Eye (tissue), 1 donor: Measurements from ENCODE around the gene CLDN10.
"Not testable (repeated sequence)": the region's sequence is repeated elsewhere in the genome, so short reads cannot be mapped to it uniquely, and the experiment has no call there.

Source experiments
- DNase-seq: peaks from one replicate; pipeline ENCODE4 v3.0.0-alpha.2; 2015

CLDN10 gene

DNA sequence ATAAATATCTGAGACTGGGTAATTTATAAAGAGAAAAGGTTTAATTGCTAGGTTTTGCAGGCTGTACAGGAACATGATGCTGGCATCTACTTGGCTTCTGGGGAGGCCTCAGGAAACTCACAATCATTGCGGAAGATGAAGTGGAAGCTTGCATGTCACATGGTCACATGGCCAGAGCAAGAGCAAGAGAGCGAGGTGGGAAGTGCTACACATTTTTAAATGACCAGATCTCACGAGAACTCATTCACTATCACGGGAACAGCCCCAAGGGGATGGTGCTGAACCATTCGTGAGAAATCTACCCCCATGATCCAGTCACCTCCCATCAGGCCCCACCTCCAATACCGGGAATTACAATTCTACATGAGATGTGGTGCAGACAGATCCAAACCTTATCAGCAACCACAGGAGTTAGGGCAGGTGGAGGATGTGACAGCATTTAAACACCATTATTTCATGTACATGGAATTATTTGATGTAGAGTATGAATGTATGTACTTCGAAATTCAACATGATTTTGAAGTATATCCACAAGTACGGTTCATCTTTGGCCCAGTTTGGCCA is 10.5 kb upstream of the CLDN10 start:
- DNase-seq = no peak

DNA sequence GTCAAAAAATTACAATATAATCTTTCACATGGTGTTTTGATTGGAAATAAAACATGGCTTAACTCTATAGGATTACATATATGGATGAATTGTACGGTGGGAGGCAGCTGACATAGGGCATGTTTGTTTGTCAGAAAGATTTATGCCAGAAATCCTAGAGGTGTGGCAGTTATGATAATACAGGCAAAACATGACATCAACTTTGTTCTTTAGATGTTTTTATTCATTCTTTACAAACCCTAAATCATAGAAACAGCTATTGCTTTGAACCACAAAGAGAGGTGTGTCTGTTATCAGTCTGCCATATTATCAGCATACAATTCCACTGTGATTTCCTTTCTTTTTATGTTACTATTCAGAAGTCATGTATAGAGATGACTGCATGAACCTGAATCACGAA is 8.2 kb upstream of the CLDN10 start:
- DNase-seq = no peak

DNA sequence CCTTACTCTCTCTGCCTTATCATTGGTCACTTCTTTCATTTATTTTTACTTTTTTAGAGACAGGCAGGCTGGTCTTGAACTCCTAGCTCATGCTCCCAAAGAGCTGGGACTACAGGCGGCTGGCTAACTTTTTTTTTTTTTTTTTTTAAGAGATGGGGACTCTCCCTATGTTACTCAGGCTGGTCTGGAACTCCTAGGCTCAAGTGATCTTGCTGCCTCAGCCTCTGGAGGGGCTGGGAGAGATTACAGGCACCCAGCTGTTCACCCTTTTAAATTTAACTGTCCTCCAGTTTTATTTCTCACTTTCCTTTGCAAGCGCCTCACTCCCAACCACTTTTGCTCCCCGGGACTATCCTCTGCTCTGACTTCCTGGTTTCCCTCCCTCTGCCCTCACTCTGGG is 5.6 kb upstream of the CLDN10 start:
- DNase-seq = no peak

DNA sequence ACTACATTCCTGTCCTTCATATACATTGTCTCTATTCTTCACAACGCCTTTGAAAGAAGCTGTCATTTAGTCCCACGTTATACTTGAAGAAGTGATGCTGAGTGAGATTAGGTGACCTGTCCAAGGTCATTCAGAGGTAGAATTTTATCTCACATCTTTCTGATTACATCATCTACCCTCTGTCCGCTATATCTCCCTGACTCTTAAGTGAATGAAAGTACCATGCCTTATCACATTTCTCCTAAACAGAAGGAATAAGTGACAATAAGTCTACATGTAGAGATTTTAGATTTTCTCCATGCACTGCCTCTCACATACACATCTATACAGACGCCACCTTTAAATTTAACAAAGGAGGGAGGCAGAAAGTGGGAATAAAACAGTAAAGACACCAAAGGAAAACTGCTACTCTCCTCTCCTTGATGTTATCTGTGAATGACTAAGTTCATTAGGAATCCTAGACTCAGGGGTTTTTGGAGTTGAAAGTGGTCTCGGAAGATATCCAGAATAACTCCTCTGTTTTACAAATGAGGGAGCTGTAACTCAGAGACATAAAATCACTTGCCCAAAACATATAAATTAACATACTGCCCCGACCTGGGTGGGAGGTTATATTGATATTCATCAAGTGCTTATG is 4.9 kb upstream of the CLDN10 start:
- no peak for DNase-seq

DNA sequence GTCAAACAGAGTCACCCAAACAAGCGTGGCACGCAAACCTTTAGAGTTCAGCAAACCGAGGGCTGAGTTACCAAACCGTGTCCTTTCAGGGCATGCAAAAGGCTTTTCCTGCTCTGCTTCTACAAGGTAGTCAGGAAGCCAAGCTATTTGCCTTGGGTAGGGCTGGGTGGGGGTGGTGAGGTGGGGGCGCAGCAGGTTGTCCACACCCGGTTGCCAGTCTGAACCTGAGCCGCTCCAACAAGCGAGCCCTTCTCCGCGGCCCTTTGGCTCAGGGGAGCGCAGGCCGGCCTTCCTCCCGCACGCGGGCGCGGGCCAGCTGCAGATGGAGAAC is 347 bp upstream of the CLDN10 start:
- DNase-seq = no peak

DNA sequence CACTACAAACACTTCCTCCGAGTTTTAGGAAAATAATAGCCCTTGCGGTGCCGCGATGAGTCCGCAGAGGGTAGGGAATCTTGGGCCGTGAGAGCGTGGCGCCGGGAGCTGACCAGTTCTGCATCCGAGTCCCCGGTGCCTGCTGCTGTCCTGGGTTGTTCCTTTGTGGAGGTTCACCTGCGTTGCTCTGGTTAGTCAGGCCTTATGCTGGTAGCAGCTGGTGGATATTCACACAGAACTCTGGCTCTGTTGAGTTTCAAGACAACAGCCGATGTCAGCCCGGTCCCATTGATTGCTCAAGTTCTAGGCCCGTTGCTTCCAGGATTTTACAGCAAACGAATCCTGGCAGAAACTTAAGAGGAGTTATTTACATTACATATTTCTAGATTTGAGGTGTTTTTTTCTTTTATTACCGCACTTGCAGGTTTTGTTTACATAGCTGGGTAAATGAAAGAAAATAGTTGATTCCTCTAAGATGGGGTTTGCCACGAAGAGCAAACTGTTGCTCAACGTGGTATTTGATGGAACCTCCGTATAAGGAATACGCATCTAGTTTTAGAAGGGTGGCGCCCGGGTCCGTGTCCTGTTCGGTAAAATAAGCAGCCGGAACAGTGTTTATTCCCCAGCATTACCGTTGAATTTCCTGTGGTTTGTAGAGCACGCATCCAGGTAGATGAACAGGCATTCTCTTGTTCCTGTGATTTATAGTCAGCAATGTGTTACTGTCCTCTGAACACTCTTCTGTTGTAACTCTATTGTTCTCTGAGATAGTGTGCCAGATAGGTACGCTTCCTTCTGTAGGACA is 1.3 kb downstream of the CLDN10 start:
- DNase-seq = peak; percentile 60

DNA sequence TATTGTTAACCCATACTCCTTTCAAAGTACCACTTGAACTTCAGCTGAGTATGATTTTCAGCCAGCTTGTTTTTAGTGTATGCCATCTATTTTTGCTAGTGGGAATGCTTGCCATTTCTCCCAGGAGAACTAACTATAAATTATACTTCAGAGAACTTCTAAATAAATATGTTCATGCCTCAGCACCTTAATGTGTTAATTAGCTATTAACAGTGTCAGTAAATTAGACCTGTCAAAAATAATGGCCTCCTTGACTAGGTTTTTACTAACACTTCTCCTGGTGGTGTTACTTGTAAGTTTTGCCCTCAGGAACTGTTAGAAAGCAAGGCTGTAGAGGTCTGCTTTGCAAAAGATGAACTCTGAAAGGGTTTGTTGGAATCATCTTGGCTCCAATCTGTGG is 4.5 kb downstream of the CLDN10 start:
- no peak for DNase-seq

DNA sequence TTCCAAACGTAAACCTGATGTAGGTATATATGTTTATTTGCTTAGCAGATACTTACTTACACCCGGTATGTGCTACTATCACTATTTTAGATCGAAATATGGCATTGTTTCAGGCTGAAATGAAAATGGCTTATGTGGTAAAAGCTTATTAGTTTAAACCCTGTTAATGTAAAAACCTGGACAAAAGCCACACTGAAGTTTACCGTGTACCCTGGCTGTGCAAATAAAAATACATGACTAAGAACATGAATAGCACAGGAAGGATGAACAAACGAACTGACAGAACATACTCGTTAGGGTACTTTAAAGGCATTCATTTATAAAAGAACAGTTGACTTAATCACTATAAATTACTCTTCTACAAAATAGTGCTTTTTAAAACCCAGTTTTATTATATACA is 6.6 kb downstream of the CLDN10 start:
- DNase-seq = no peak

DNA sequence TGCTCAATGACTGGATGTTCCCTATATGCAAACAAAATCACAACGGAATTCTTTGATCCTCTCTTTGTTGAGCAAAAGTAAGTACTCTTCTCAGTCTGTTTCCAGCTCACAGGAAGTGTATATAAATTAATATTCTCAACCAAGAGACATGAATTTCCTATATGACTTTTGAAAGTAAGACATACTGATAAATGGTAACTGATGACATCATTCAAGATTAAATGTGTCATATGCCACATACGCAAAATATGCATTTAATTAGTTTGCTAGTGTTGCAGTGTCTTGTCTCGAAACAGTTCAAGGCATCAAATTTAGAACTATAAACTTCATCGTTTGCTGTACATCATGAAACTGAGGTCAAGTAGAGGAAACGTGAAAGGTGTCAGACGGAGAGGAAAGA is 7.9 kb downstream of the CLDN10 start:
- DNase-seq = no peak

DNA sequence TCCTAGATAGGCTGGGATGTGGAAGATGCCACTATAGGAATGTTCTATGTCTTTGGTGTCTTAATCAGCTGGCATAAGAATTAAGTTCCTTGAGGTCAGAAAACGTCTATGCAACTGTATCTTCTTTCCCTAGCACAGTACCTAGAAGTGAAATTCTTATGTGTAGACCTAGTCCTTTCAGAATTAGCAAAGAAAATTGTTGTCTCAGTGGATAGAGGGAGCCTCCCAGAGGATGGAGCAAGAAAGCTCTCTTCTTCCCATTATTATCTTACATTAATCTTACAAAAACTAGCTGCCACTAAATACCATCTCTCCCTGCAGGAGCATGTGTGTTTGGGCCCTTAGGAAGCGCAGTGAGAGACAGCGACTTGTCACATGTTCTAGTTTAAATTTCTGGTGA is 11.6 kb downstream of the CLDN10 start:
- DNase-seq = no peak

DNA sequence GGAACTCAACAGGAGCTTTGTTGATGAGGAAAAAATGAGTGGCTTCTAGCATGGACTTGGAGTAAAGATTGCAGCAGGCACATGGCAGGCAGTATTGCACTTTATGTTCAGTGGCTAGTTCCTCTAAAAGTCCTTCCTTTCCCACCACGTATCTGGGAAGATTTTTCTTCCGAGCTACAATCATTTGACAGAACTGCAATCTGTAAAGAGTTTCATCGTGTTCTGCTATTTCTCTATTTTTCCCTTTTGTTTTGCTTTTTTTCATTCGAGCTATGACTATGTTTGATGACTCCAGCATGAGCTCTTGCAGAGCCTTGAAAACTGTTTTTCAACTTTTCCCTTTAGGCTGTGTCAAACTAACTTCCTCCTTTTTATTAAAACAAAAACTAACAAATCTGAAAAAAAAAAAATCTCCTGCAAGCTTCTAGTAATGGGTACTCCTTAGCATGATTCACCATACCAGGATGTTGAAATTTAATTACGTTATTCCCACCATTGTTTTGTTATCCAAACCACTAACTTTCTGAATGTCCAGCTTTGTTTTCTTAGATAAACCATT is 12.3 kb downstream of the CLDN10 start:
- no peak for DNase-seq

DNA sequence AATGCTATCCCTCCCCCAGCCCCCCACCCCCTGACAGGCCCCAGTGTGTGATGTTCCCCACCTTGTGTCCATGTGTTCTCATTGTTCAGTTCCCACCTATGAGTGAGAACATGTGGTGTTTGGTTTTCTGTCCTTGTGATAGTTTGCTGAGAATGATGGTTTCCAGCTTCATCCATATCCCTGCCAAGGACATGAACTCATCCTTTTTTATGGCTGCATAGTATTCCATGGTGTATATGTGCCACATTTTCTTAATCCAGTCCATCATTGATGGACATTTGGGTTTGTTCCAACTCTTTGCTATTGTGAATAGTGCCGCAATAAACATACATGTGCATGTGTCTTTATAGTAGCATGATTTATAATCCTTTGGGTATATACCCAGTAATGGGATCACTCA is 13.2 kb downstream of the CLDN10 start:
- not testable (repeated sequence) for DNase-seq

DNA sequence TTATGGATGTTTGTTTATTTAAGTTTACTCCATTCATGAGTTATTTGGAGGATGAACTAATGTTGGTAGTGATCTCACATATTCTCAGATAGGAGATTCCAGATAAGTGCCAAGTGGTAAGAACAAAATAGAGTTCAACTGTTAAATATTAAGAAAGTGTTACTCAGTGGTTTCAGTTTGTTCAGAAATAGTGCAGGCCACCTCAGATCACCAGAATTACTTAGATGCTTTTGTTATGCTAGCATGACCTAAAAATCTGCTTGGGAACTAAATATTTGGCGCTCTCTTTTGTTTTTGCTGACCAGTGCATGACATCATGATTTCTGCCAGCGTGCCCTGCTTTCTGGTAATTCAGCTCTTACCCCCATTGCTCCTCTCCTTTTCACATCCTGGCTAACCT is 15.6 kb downstream of the CLDN10 start:
- DNase-seq = no peak

DNA sequence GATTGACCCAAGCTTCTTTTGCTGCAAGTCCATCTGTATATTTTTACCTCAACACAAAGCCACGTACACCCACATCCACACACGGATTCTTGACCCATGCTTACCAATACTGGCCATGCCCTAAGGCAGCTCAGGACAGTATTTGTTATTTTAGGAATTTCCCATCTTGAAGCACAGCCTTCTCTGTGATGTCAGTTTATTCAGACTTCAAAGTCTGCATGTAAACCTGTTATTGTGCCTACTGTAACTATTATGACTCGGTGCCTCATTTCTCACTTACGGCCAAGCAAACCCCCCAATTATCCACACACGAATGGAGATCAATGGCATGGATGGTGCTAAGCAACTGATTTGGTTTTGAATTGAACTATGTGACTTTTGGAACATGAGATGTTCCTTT is 17.5 kb downstream of the CLDN10 start:
- DNase-seq = no peak

DNA sequence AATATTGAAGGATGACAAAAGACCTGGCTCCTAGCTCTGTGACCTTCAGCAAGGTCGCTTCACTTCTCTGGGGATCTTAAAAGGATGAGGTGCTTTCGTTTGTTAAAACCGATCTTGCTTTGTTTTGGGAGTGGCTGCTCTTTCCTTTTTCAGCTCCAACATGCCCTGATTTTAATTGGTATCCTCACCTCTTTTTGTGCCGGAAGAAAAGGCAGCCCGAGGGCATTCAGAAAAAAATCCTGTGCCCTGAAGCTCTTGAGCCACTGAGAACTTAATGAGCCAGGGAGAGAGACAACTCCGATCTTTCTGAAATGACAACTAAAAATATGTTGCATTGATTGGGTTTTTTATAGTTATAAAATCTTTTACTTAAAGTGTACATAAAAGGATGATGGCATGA is 19.4 kb downstream of the CLDN10 start:
- DNase-seq = peak; percentile 6

DNA sequence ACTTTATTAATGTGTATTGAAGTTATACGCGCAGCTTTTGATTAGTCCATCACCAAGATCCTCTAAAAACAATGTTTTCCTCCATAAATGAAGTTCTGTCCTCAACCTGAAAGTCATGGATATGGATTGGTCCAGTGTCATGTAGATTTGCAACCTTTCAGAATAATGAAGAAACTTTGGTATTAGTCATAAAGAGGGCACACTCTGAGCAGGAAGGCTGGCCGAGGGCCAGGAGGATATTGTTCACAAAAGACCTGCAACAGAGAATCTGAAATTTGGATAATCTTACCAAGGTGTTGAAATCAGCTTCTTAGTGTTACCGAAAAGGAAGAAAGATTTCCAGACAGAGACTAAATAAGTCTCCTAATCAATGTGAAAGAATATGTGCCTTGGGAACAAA is 20.7 kb downstream of the CLDN10 start:
- DNase-seq = no peak

DNA sequence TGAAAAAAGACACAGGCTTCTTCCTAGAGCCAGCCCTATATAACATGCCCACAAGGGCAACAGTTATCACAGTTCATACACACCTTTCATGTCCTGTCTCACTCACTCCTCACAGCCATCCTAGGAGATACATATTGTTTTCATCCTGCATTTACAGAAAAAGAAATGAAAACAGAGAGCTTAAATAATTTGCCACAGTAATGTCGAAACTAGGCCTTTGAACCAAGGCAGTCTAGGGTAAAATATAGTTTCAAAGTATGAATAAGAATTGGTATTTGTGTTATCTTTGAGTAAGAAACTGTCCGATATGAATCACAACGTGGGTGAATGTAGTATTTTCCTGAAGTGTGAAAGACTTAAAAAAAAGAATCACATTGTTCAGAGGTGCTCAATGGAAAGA is 26.8 kb downstream of the CLDN10 start:
- DNase-seq = no peak

DNA sequence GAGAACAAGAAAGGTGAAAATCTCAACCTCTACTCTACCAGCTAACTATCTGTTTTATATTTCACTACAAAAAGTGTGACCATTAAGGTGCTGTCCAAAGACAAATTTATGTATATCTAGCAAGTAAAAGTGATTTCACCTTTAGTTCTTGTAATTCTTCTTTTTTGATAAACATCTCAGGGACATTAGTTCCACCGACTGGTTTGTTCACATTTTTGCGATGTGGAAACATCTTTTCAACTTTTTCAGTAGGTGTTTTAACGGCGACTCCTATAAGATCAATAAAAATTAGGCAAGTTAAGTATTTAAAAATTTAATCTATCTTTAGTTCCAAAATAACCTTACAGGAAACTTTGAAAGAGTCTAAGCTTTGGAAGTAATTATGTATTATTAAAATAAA is 33.3 kb downstream of the CLDN10 start:
- DNase-seq = no peak

DNA sequence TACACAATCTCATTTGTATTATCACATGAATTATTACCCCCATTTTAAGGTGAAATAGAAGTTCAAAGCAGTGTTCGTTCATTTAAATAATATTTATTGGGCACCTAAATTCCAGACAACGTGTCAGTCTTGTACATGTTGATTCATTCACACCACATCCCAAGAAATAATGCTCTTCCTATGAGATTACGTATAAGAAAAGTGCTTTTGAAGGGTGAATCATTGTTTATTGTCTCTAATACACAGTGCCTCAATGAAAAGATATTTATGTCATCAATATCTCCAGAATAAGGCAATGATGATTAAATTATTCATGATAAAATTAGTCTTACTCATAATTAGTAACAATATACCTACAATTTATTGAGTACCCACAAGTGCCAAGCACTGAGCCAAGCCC is 35.6 kb downstream of the CLDN10 start:
- DNase-seq = no peak

DNA sequence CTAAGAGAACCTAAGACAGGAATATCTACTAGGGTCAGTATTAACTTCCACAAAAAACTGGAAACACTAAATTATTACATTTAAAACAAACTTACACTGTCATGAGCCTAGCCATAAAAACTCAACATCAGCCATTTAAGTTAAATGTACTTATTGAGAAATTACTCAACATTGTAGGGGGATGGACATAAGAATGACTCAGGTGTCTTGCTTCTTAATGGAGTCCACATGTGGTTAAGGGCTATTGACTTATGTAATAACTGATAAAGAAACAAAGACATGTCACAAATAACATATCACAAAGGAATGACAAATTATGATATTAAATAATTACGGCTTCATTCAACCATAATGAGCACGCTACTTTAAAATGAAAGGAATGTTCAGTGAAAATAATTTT is 36.2 kb downstream of the CLDN10 start:
- no peak for DNase-seq

DNA sequence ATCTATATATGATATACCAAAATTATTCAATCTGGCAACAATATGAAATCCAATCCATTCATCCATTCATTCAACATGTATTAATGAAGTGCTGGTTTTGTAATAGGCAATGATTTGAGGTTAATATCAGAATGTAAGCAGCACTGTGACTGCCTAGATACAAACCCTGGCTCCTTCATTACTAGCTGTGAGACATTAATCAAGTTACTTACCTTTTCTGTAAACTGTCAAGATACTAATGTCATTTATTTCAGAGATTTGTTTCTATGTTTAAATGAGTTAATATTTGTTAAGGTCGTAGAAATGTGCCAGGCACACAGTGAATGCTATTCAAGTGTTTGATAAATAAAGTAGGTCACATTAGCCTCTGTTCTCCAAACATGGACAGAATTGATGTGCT is 40.9 kb downstream of the CLDN10 start:
- no peak for DNase-seq

DNA sequence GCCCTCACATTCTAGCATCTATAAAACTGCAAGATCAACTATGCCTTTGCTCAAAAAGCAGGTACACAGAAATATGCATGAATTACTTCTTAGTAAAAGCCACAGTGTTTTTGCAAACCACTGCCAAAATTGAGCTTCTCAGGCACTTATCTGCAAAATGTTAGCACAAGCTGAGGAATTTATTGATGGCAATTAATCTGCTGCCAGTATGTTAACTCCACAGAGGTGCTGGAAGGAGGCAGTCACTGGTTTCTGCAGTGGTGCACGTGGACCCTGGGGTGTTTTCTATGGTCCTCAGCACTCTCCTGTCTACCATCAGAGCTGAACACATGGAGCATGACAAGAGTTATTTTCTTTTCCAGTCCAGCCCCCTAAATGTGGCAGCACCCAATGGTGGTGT is 44.2 kb downstream of the CLDN10 start:
- DNase-seq = no peak

DNA sequence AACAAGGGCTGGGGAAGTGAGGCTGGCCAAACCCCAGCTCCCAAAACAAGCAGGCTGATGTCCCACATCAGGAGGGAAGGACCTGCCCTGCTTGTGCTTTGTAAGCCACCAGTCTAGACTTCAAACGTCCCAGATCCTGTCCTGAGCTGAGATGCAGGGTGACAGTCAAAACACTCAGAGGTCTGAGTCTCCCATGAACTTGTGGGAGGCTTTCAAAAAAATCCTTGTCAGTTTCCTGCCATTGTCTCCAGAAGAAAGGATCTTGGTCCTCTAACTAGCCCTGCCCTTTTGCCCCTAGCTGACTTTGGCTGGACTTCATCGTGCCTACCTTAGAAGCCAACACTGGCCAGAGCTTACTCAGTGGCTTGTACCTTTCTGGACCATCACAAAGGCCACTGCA is 48.7 kb downstream of the CLDN10 start:
- no peak for DNase-seq

DNA sequence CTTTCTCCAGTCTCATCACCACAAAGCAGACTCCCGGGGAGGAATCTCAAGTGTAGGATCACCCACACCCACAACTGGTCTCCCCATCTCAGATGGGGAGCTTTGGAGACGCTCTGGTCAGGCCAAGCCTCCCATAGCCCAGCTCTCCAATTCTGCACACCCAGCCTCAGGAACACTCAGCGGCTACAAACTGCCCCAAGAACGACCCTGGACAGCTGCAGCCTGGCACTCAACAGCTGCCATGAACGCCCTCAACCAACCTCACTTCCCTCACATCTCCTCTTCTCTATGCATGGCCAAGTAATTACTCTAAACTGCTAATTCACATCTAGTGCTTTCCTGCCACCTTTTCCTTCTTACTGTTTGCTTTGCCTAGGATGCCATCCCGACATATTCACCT is 49.4 kb downstream of the CLDN10 start:
- DNase-seq = no peak
